ENCODE measurements around the gene ACSS1.

GRCh38 chr20:25037288-25038102, 20.4 kb downstream of the ACSS1 start:
- TF ChIP-seq SP1 (IDR thresholded peaks at IDR 0.05) (no peak), CTBP1 (IDR thresholded peaks at IDR 0.05; ENCODE audit: borderline replicate concordance) (no peak), ARNT (IDR thresholded peaks at IDR 0.05) (no peak), BHLHE40 (IDR thresholded peaks at IDR 0.05; ENCODE audit: borderline replicate concordance) (no peak), PKNOX1 (IDR thresholded peaks at IDR 0.05) (no peak), FOXM1 (IDR thresholded peaks at IDR 0.05; ENCODE audit: borderline replicate concordance) (no peak), SUZ12 (IDR thresholded peaks at IDR 0.05) (no peak), FOXK2 (IDR thresholded peaks at IDR 0.05) (no peak), TARDBP (IDR thresholded peaks at IDR 0.05) (no peak), HDGF (IDR thresholded peaks at IDR 0.05; ENCODE audit: borderline replicate concordance) (no peak), NFRKB (IDR thresholded peaks at IDR 0.05) (no peak), L3MBTL2 (conservative IDR thresholded peaks at IDR 0.05) (no peak), LEF1 (IDR thresholded peaks at IDR 0.05; ENCODE audit: borderline replicate concordance) (no peak), ZNF384 (IDR thresholded peaks at IDR 0.05) (no peak)

Data from HEK293T (cell line).